NCI-H345 treated with DMSO at 0.1 percent for 48 hours (cell line): ENCODE measurements around the gene PTRH1.

ENCODE experiments used
- DNase-seq: peaks from one replicate; lab custom pipeline; 2025; ENCODE audit not compliant: unreplicated experiment; lab: John Stamatoyannopoulos, UW

PTRH1 gene

GRCh38 chr9:127664678-127665507 lies 50.6 kb downstream of the PTRH1 start:
- DNase-seq = no peak

- no peak for DNase-seq
These were observed 51.2 kb downstream of the PTRH1 start for GRCh38 chr9:127664324-127664677.
